Astrocyte (in vitro differentiated cells and primary cell): ENCODE measurements around the gene CALCOCO2.

Experiments used
- EZH2 ChIP-seq: IDR thresholded peaks from 2 replicates; pipeline ENCODE4 v1.6.1; 2012; ENCODE audit warnings: mild to moderate bottlenecking, low read length, inconsistent platforms; ENCODE audit not compliant: insufficient read depth
- TF ChIP-seq, protein P1 (sequence below): IDR thresholded peaks from 2 replicates; pipeline ENCODE4 v1.5.1; 2011; ENCODE audit warnings: low read depth, mild to moderate bottlenecking, inconsistent platforms, low read length, moderate library complexity; ENCODE audit not compliant: insufficient read depth

DNA sequence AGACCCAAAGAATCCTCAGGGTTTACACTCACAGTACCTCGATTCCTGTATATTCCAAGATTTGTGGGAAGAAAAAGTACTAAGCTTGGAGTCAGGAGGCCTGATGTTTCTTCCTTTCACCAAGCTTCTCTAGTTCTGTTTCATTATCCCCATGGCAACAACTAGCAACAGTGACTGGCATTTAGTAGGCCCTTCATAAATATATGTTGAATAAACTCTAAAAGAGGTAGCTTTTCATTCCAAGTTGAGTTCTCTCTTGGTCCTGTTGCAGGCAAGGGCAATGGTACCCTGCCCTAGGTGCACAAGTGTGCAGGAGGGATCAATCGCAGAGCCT is 76.8 kb downstream of the CALCOCO2 start:
- no peak for TF ChIP-seq EZH2
- TF ChIP-seq, protein P1, sequence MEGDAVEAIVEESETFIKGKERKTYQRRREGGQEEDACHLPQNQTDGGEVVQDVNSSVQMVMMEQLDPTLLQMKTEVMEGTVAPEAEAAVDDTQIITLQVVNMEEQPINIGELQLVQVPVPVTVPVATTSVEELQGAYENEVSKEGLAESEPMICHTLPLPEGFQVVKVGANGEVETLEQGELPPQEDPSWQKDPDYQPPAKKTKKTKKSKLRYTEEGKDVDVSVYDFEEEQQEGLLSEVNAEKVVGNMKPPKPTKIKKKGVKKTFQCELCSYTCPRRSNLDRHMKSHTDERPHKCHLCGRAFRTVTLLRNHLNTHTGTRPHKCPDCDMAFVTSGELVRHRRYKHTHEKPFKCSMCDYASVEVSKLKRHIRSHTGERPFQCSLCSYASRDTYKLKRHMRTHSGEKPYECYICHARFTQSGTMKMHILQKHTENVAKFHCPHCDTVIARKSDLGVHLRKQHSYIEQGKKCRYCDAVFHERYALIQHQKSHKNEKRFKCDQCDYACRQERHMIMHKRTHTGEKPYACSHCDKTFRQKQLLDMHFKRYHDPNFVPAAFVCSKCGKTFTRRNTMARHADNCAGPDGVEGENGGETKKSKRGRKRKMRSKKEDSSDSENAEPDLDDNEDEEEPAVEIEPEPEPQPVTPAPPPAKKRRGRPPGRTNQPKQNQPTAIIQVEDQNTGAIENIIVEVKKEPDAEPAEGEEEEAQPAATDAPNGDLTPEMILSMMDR, result no peak
